Activated CD4-positive, alpha-beta T cell treated with anti-CD3 and anti-CD28 coated beads for 4 hours (primary cell): ENCODE measurements around the gene TTLL11.
A peak's percentile ranks its signal among the peaks of the same experiment; 100 is the strongest.
"Not testable (repeated sequence)": the region's sequence is repeated elsewhere in the genome, so short reads cannot be mapped to it uniquely, and the experiment has no call there.

Experiments used
- DNase-seq, 2 donors: peaks; one replicate each; pipeline ENCODE4 v3.0.0-alpha.2; 2020

The TTLL11 gene

DNA sequence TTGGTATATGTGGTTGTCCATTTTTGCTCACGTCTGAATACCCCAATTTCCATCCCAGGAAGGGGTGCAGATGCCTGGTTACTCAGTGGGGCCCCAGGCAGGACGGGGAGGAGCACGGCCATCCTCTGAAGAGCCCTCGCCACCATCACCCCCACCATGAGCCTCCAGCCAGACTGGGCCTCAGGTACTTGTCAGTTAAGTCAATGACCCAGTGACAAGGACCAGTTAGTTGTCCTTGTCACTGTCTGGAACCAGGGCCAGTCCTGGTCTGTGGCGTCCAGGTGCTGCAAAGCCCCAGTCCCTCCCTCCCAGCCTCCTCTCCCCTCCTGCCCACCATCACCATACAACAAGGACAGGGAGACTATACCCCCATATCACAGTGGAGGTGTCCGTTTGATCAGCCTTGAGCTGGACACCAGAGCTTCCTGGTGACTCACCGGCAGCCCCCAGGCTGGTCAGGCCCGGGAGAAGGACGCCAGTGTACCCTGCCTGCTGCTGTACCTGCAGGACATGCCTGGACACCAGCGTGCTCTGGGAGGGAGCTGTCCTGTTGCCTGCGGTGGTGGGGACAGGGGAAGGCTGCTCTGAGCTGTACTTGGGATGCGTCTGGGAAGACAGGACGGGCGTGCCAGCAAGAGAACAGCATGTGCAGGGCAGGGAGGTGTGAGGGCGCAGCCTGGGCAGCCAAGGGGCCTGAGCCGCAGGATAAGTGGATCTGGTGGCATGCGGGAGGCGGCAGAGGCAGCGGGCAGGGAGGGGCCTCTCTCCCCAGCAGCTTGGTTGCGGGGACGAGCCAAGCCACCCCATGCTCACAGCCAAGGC, 32.6 kb upstream of the TTLL11 start:
- DNase-seq, result no peak

- peak; percentile 72 to 78 for DNase-seq
These were observed 32.0 kb upstream of the TTLL11 start for GRCh38 chr9:122125158-122125508.

- DNase-seq, result no peak
These were observed 31.4 kb upstream of the TTLL11 start for GRCh38 chr9:122124528-122124927.

DNA sequence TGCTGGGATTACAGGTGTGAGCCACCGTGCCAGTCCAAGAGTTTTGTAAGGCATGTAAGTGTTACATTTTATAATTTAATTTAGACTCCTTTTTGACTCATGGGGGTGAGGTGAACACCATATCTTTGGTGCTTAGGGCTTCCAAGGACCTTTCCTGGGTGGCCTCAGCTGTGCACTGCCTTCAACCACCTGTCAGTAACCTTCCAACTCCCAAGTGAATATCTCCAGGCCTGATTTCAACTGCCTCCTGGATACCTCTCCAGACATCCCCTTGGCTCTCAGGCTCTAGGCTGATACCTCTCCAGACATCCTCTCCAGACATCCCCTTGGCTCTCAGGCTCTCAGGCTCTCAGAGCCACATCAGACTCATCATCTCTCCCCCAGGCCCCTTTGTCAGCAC, 30.9 kb upstream of the TTLL11 start:
- DNase-seq, result no peak

GRCh38 chr9:122122903-122123632, 30.0 kb upstream of the TTLL11 start:
- DNase-seq, result peak; percentile 49 to 72

DNA sequence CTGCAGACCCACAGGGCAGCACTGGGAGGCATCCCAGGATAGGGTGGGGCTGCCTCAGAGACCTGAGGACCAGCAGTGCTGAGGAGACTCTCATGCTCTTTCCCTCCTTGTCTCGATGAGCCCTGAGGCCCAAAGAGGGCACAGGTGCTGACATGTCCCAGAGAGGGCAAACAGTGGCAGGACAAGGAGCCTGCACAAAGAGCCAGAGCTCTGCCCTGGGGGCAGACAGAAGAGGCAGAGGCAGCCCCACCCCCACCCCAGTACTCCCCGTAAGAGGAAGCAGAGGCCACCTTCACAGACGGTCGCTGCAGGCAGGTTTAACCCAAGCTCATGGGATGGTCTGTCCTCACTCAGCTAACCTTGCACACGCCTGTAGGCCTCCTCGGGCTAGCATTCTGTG, 29.4 kb upstream of the TTLL11 start:
- DNase-seq, result no peak

DNA sequence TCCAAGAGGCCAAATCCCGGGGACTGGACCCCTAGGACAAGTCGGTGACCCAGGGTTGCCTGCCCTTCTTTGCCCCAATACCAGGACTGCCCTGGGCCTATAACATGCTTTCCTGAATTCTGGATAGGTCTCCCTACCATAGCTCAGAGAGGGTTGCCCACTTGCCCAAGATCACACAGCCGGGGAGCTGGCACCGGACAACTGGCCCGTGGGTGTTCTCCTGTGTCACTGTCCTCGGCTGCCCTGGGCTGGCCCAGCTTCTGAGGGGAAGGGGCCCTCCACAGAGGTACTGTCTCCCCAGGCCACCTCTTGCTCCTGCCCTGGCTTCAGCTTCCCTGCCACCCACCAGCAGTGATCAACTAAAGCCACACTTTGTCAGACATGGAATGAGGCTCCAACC, 28.8 kb upstream of the TTLL11 start:
- no peak for DNase-seq

DNA sequence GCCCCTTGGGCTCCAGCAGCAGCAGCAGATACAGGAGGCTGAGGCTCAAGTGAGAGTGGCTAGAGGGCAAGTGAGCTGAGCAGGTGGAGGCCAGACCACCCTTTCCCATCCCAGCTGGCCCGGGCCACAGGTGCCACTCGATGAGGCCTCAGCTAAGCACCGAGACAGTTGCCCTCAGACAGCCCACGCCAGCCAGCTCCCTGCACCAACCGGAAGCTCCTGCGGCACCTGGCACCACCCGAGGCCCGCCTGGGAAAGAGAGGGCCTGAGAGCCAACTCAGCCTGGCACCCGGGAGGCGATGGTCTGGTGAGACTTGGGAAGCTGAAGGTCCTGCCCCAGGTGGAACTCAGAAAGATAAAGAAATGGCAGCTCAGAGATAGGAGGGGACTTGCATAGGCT, 28.3 kb upstream of the TTLL11 start:
- DNase-seq, result no peak

DNA sequence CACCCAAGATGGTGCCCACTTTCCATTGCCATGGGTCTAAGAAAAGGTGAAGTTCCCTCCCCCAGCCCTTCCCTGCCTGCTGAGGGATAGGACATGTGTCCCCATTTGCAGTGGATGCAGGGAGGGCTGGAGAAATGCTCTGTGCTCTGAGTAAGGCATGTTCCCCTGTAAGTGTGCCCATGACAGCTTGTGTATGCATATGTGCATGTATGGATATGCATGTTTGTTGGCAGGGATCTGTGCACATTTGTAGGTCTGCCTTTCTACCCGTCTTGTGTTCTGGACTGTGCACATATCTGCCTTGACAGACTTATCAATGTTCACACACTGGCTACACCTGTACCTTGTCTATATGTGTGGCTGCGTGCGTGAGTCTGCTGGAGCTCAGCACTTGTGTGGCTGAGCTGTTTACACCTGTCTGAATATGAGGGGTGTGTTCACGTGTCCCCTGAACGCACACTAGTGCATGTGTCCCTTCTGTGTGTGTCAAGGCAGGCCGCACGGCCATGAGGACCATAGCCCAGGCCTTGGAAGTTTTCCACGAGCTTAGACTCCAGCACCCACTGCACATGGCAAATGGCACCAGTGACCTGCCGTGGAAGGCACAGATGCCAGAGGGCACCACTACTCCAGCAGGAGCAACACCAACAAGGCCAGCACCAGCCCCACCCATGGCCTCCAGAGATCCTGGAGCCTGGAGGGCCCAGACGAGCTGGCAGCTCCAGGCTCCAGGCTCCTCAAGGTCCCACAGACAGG, 27.4 kb upstream of the TTLL11 start:
- DNase-seq, result no peak

DNA sequence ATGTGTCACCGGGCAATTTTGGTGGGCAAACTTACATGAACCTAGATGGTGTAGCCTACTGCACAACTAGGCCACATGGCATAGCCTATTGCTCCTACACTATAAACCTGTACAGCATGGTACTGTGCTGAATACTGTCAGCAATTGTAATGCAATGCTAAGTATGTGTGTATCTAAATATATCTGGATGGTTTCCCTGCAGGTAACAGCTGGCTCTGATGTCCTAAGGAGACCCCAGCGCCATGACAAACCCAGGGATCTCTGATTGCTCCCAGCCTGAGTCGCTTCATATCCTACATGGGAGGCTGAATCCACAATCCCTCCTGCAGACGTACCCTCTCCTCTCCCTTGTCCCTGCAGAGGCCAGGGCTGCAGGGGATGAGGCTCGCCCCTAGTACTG, 26.6 kb upstream of the TTLL11 start:
- no peak for DNase-seq

GRCh38 chr9:122119166-122119521, 26.0 kb upstream of the TTLL11 start:
- no peak for DNase-seq

- DNase-seq, result no peak
These were observed 25.4 kb upstream of the TTLL11 start for GRCh38 chr9:122118343-122119165.

DNA sequence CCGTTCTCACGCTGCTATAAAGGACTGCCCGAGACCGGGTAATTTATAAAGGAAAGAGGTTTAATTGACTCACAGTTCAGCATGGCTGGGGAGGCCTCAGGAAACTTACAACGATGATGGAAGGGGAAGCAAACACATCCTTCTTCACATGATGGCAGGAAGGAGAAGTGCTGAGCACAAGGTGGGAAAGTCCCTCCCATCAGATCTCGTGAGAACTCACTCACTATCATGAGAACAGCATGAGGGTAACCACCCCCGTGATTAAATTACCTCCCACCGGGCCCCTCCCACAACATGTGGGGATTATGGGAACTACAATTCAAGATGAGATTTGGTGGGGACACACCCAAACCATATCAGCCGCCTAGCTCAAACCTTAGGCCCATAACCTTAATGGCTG, 24.1 kb upstream of the TTLL11 start:
- not testable (repeated sequence) for DNase-seq

DNA sequence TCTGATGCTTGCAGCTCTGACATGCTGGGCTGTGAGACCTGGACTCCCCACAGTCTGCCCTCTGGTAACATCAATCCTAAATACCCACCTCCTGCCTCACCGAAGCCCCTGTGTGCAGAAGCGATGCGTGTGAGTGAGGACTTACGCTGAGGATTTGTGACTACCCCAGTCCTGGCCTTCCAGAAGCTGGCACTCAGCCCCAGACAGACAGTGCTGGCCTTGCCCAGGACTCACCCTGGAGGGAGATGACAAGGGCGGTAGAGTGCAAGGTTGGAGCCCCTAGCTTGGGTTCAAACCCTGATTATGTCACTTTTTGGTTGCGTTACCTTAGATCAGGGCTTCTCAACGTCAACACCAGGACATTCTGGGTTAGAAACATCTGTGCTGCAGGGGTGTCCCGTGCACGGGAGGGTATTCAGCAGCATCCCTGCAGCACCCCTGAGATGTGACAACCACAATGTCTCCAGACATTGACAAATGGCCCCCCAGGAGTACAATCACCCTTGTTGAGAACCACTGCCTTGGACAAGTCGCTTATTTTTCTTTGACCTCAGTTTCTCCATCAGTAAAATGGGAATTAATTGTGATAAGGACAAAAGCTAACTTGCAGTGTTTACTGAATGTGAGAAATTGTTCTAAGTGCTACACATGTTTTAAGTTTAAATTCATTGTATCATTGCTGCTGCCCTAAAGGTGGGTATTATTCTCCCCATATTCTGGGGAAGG, 23.5 kb upstream of the TTLL11 start:
- DNase-seq, result no peak

DNA sequence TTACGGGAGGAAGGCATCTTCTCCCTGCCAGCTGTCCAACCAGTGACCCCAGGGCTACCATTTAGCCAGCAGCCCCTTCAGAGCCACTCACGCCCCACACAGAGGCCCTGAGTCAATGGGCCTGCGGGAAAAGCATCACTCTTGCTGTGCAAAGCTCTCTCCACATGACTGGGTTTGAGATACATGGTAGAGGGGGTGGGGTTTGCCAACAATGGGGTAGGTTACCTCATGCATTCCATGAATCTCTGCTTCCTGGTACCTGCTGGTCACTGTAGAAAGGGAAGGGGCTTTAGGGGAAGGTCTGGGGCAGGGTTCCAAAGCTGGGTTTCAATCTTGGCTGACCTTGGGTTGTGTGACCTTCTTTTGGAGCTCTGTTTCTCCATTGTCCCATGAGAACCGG, 22.9 kb upstream of the TTLL11 start:
- no peak for DNase-seq

- DNase-seq, result no peak
These were observed 22.3 kb upstream of the TTLL11 start for GRCh38 chr9:122115176-122116035.

GRCh38 chr9:122113574-122113973, 20.5 kb upstream of the TTLL11 start:
- no peak for DNase-seq

DNA sequence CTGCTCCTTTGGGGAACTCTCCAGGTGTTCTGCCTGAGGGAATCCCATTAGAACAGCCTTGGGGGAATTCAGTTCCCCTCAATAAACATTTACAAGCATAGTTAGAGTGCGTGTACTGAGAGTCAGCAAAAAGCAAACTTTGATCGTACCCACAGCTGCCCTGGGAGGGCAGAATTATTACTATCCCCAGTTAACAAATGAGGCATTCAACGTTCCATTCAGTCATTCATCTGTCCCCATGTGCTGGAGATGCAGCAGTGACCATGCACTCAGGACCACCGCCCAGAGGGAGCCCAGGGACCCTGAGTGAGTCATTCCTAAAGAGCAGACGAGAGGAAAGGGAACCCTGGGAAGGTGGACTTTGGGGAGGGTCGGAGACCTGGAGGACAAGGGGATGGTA, 19.1 kb upstream of the TTLL11 start:
- no peak for DNase-seq

DNA sequence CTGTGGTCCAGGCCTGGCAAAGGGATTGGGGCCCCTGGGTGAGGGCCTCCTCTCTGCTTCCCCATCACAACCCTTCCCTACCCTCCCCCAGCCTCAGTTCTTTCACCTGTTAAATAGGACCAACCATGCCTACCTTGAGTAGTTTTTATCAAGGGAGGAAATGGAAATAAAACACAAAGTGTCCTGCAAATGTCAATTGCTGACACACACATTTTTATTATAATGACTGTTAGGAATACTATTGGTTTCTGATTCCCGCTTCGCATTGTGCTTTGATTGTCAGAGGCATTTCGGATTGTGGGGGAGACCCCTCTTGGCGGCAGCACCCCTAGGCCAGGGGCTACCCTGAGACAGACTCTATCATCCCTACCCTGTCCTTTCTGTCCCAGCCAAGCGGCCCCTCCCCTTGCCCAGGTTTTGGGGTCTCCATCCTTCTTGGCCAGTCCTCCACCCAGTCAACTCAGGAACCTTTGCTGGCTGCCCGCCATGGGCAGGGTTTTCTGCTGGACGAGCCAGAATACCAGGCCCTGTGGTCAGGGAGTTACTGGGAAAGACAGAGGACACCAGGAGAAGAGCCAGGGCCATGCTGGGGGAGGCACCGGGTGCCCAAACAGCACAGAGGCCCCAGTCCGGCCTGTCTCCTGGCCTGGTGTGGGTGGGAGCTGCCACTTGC, 18.4 kb upstream of the TTLL11 start:
- DNase-seq, result no peak

DNA sequence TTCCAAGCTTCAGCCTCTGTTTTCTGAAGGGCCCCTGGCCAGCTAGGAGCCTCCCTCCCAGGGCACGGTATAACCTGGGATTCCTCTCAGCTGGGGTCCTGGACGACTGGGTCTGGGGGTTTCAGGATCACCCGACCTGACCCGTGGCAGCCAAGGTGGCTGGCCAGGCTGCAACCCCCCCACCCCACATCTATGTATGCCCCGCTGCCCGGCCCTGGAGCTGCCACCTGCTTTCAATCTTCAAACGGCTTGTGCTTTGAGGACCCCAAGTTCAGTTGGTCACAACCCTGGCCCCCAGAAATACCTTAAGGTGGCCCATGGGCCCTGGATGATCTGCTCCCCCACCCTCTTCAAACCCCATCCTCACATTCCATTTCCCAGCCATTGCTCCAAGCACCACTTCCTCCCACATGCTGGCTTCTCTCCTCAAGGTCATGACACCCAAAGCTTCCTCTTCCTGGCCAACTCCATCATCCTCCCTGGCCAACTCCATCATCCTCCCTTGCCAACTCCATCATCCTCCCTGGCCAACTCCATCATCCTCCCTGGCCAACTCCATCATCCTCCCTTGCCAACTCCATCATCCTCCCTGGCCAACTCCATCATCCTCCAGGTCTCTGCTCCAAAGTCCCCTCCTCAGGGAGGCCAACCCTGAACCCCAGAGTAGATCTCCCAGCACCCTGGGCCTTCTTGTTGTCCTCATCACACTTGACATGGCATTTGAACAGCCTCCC, 17.2 kb upstream of the TTLL11 start:
- DNase-seq, result no peak
